ENCODE measurements around the gene ASPSCR1. TPM values are rescaled to one million over a fixed set of nuclear protein-coding genes. Genes with fewer than 3 reads are reported as not detected.

Gene ASPSCR1
- total and polyA plus RNA-seq, 2 of the 13 experiments (the other 11 are each of a cell fraction or from before 2014, with no cell fraction given), result 274 to 314 TPM

DNA sequence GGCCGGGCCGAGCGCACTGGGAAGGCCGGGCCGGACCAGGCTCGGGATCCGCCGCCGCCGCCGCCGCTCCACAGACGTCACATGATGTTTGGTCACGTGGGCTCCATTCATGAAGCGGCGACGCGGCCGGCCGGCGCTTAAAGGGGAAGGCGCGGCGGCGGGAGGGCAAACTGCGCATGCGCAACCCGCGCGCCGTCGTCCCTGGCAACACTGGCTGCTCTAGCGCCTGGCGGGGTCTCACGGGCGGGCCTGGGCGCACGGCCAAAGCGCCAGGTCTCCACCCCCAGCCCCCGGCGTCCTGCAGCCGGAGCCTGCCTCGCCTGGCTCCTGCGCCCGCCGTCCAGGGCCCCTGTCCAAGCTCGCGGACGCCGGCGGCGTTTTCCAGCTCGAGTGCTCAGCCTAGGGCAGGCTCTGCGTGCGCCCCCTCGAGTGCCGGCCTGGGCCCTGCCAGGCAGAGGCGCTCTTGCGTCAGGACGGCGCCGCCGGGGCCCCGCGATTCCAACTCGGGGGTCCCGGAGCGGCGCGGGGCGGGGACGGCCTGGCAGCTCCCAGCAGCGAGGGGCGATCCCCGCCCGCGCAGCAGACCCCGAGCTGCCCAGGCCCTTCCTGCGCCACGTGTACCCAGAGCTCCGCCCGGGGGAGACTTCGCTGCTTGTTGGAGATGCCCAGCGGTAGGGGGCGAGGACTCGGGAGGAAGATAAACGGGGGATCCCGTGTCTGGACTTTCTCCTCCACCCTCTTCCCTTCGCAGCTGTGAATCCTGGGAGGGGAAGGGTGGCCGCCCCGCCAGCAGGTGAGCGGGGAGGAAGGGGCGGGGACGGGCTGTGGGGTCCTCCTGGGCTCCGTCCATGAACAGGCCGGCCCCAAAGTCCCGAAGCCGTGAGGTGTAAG lies 49.5 kb upstream of the ASPSCR1 start, which contains the start of gene MAFG (continued):
- TF ChIP-seq HDAC6 (IDR thresholded peaks at IDR 0.05; ENCODE audit: low read depth, low read length) (no peak), RORA (CRISPR knock-in tag; IDR thresholded peaks at IDR 0.05) (no peak), GLI4 (CRISPR knock-in tag; IDR thresholded peaks at IDR 0.05; ENCODE audit: borderline replicate concordance) (peak; percentile 92), ZNF879 (CRISPR knock-in tag; IDR thresholded peaks at IDR 0.05) (no peak), ESRRA (CRISPR knock-in tag; IDR thresholded peaks at IDR 0.05; ENCODE audit: low read depth) (peak; percentile 47; the same call in 1 of the 2 replicates), ZFY (CRISPR knock-in tag; IDR thresholded peaks at IDR 0.05) (peak; percentile 78), ZNF260 (CRISPR knock-in tag; IDR thresholded peaks at IDR 0.05; ENCODE audit: borderline replicate concordance, low read depth) (no peak), ZNF317 (CRISPR knock-in tag; IDR thresholded peaks at IDR 0.05) (no peak), HIVEP1 (CRISPR knock-in tag; IDR thresholded peaks at IDR 0.05) (no peak), KAT2B (IDR thresholded peaks at IDR 0.05; ENCODE audit: borderline replicate concordance, low read depth, low read length) (no peak), MLLT10 (CRISPR knock-in tag; IDR thresholded peaks at IDR 0.05) (no peak), TMF1 (CRISPR knock-in tag; IDR thresholded peaks at IDR 0.05; ENCODE audit: low read depth) (no peak)
- TF ChIP-seq, protein P1, sequence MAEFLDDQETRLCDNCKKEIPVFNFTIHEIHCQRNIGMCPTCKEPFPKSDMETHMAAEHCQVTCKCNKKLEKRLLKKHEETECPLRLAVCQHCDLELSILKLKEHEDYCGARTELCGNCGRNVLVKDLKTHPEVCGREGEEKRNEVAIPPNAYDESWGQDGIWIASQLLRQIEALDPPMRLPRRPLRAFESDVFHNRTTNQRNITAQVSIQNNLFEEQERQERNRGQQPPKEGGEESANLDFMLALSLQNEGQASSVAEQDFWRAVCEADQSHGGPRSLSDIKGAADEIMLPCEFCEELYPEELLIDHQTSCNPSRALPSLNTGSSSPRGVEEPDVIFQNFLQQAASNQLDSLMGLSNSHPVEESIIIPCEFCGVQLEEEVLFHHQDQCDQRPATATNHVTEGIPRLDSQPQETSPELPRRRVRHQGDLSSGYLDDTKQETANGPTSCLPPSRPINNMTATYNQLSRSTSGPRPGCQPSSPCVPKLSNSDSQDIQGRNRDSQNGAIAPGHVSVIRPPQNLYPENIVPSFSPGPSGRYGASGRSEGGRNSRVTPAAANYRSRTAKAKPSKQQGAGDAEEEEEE (CRISPR knock-in tag; IDR thresholded peaks at IDR 0.05; ENCODE audit: borderline replicate concordance), result no peak
- TF ChIP-seq, protein P2, sequence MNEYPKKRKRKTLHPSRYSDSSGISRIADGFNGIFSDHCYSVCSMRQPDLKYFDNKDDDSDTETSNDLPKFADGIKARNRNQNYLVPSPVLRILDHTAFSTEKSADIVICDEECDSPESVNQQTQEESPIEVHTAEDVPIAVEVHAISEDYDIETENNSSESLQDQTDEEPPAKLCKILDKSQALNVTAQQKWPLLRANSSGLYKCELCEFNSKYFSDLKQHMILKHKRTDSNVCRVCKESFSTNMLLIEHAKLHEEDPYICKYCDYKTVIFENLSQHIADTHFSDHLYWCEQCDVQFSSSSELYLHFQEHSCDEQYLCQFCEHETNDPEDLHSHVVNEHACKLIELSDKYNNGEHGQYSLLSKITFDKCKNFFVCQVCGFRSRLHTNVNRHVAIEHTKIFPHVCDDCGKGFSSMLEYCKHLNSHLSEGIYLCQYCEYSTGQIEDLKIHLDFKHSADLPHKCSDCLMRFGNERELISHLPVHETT (CRISPR knock-in tag; conservative IDR thresholded peaks at IDR 0.05), result peak; percentile 75
- TF ChIP-seq, protein P3, sequence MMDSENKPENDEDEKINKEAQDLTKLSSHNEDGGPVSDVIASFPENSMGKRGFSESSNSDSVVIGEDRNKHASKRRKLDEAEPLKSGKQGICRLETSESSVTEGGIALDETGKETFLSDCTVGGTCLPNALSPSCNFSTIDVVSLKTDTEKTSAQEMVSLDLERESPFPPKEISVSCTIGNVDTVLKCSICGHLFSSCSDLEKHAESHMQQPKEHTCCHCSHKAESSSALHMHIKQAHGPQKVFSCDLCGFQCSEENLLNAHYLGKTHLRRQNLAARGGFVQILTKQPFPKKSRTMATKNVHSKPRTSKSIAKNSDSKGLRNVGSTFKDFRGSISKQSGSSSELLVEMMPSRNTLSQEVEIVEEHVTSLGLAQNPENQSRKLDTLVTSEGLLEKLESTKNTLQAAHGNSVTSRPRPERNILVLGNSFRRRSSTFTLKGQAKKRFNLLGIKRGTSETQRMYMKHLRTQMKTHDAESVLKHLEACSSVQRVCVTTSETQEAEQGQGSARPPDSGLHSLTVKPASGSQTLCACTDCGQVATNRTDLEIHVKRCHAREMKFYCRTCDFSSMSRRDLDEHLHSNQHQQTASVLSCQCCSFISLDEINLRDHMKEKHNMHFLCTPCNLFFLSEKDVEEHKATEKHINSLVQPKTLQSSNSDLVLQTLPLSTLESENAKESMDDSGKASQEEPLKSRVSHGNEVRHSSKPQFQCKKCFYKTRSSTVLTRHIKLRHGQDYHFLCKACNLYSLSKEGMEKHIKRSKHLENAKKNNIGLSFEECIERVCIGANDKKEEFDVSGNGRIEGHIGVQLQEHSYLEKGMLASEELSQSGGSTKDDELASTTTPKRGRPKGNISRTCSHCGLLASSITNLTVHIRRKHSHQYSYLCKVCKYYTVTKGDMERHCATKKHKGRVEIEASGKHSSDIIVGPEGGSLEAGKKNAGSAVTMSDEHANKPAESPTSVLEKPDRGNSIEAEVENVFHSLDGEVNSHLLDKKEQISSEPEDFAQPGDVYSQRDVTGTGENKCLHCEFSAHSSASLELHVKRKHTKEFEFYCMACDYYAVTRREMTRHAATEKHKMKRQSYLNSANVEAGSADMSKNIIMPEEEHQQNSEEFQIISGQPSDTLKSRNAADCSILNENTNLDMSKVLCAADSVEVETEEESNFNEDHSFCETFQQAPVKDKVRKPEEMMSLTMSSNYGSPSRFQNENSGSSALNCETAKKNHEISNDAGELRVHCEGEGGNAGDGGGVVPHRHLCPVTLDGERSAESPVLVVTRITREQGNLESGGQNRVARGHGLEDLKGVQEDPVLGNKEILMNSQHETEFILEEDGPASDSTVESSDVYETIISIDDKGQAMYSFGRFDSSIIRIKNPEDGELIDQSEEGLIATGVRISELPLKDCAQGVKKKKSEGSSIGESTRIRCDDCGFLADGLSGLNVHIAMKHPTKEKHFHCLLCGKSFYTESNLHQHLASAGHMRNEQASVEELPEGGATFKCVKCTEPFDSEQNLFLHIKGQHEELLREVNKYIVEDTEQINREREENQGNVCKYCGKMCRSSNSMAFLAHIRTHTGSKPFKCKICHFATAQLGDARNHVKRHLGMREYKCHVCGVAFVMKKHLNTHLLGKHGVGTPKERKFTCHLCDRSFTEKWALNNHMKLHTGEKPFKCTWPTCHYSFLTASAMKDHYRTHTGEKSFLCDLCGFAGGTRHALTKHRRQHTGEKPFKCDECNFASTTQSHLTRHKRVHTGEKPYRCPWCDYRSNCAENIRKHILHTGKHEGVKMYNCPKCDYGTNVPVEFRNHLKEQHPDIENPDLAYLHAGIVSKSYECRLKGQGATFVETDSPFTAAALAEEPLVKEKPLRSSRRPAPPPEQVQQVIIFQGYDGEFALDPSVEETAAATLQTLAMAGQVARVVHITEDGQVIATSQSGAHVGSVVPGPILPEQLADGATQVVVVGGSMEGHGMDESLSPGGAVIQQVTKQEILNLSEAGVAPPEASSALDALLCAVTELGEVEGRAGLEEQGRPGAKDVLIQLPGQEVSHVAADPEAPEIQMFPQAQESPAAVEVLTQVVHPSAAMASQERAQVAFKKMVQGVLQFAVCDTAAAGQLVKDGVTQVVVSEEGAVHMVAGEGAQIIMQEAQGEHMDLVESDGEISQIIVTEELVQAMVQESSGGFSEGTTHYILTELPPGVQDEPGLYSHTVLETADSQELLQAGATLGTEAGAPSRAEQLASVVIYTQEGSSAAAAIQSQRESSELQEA (CRISPR knock-in tag; IDR thresholded peaks at IDR 0.05; ENCODE audit: not compliant biosample characterization), result peak; percentile 68
